ENCODE results near the gene ZNF189.

The ZNF189 gene

DNA sequence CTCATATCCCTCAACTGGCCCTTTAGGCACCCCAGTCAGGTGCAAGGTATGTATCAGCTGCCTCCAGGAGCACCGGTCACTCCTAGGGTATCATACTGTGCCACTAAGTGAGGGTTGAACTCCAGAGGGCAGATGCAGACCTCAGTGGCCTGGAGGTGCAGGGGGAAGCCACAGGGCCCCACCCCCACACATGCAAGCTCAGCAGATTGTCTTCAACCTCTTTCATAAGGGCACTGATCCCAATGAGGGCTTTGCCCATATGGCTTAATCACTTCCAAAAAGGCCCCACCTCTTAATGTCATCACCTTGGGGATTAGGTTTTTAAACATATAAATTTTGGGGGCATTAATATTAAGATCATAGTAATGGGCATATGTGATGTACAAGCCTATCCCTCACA, 42.0 kb upstream of the ZNF189 start:
- no peak for TF ChIP-seq CTCF (IDR thresholded peaks at IDR 0.05; ENCODE audit: low read depth, low read length)

GRCh38 chr9:101359679-101360078, 39.0 kb upstream of the ZNF189 start:
- H3K4me3 ChIP-seq (replicated peaks in 1 of 2; ENCODE audit: low read depth in 2 of 2, low read length in 2 of 2), result no peak overlapping the region
- no peak for DNase-seq (ENCODE audit: low read depth in 2 of 2)
- no peak for TF ChIP-seq CTCF (IDR thresholded peaks at IDR 0.05; ENCODE audit: low read depth, low read length)

More for the DNA sequence above, 42.0 kb upstream of the ZNF189 start:
- no peak for DNase-seq (ENCODE audit: low read depth in 2 of 2)
- H3K4me3 ChIP-seq (replicated peaks in 1 of 2; ENCODE audit: low read depth in 2 of 2, low read length in 2 of 2), result no peak overlapping the region

- no peak for TF ChIP-seq CTCF (IDR thresholded peaks at IDR 0.05; ENCODE audit: low read depth, low read length)
- DNase-seq (ENCODE audit: low read depth in 2 of 2), result no peak
- H3K4me3 ChIP-seq (replicated peaks in 1 of 2; ENCODE audit: low read depth in 2 of 2, low read length in 2 of 2), result no peak overlapping the region
Measured at GRCh38 chr9:101360647-101361046, 38.0 kb upstream of the ZNF189 start.

DNA sequence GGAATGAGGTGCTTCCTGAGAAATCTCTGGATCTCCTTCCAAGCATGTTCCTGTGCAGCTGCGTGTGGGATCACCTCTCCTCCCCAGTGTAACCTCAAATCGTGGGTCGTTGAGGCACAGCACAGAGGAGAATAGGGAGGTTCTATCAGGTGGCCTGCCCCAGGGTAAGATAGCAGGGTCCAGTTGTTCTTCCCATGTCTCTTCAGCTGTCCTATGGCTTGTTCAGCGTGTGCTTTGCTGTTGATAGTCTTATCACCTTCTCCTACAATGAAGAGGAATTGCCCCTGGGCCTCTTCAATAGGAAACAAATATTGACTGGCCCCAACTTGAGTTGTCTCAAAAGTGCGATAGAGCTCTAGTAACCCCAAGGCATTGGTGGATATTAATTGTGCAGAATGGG, 36.2 kb upstream of the ZNF189 start:
- no peak overlapping the region for H3K4me3 ChIP-seq (replicated peaks in 1 of 2; ENCODE audit: low read depth in 2 of 2, low read length in 2 of 2)
- DNase-seq (ENCODE audit: low read depth in 2 of 2), result no peak
- TF ChIP-seq CTCF (IDR thresholded peaks at IDR 0.05; ENCODE audit: low read depth, low read length), result no peak

DNA sequence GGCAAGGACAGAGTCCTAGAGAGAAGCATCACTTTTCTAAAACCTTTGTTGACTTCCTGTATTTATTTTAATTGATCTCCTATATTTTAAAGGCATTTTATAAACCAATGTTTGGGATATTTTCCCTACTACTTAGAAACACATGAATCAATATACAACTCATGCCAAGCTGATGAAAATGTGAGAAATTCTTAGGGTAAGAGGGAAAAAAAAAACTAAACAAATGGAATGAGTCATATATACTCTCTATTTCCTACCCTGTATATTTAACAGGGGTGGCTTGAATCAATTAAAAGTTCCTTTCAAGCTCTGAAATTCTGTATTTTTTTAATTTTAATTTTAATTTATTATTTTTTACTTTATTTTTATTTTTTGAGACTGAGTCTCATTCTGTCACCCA, 33.5 kb upstream of the ZNF189 start:
- no peak for TF ChIP-seq CTCF (IDR thresholded peaks at IDR 0.05; ENCODE audit: low read depth, low read length)
- DNase-seq (ENCODE audit: low read depth in 2 of 2), result peak in 1 of 2 donors; percentile 26

GRCh38 chr9:101366038-101366756, 32.5 kb upstream of the ZNF189 start:
- DNase-seq (ENCODE audit: low read depth in 2 of 2), result peak; percentile 6 to 11
- H3K4me3 ChIP-seq (replicated peaks in 1 of 2; ENCODE audit: low read depth in 2 of 2, low read length in 2 of 2), result no peak overlapping the region
- TF ChIP-seq CTCF (IDR thresholded peaks at IDR 0.05; ENCODE audit: low read depth, low read length), result no peak

More for the DNA sequence above, 33.5 kb upstream of the ZNF189 start:
- H3K4me3 ChIP-seq (replicated peaks in 1 of 2; ENCODE audit: low read depth in 2 of 2, low read length in 2 of 2), result no peak overlapping the region

DNA sequence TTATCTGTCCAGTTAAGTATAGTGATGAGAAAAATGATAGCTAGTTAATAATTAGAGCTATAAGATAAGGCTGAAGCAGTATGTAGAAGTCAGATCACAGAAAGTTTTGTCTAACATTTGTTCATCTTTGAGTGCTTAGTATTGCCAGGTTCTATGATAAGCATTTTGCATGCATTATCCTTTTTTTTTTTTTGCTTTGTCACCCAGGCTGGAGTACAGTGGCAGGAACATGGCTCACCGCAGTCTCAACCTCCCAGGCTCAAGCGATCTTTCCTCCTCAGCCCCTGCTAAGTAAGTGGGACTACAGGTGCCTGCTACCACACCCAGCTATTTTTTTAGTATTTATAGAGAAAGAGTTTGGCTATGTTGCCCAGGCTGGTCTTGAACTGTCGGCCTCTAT, 31.3 kb upstream of the ZNF189 start:
- no peak overlapping the region for H3K4me3 ChIP-seq (replicated peaks in 1 of 2; ENCODE audit: low read depth in 2 of 2, low read length in 2 of 2)
- no peak for TF ChIP-seq CTCF (IDR thresholded peaks at IDR 0.05; ENCODE audit: low read depth, low read length)
- no peak for DNase-seq (ENCODE audit: low read depth in 2 of 2)

Data from cardiac fibroblast (primary cell).